ENCODE data around the gene BAIAP2.

The BAIAP2 gene

GRCh38 chr17:81125573-81126081 is 90.7 kb downstream of the BAIAP2 start:
- DNase-seq (ENCODE audit: low spot score), result no peak

GRCh38 chr17:81126281-81127132 is 91.6 kb downstream of the BAIAP2 start:
- DNase-seq (ENCODE audit: low spot score), result no peak

GRCh38 chr17:81127133-81127455 is 92.1 kb downstream of the BAIAP2 start:
- no peak for DNase-seq (ENCODE audit: low spot score)

DNA sequence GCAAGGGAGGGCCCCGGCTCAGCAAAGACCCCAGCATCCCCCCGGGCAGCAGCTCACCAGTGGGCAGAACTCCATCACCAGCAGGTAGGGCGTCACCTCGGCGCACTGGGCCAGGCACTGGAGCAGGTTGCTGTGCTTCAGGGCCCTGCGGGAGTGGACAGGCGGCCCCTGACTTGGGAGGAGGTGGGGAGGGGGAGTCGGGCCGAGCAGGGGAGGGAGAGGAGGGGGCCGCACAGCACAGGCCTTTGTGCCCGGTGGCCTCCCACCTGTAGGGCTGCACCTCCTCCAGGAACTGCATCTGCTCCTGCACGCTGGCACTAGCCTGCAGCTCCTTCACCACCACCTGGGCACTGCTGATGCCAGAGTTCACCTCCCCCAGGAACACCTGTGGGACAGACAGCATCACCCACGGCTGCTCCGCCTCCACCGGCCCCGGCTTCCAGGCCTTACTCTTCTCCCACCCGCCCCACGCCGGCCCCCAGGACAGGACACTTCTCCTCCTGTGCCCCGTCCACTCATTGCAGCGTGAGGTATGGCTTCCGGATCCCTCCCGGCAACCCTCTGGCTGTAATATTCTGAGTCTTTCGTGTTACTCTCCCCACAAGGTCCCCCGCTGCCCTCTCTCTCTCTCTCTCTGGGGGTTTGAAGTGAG is 92.7 kb downstream of the BAIAP2 start:
- DNase-seq (ENCODE audit: low spot score), result no peak

GRCh38 chr17:81128338-81128737 is 93.4 kb downstream of the BAIAP2 start:
- DNase-seq (ENCODE audit: low spot score), result no peak

GRCh38 chr17:81128774-81129173 is 93.8 kb downstream of the BAIAP2 start:
- DNase-seq (ENCODE audit: low spot score), result no peak

GRCh38 chr17:81129289-81129688 is 94.3 kb downstream of the BAIAP2 start:
- DNase-seq (ENCODE audit: low spot score), result no peak

DNA sequence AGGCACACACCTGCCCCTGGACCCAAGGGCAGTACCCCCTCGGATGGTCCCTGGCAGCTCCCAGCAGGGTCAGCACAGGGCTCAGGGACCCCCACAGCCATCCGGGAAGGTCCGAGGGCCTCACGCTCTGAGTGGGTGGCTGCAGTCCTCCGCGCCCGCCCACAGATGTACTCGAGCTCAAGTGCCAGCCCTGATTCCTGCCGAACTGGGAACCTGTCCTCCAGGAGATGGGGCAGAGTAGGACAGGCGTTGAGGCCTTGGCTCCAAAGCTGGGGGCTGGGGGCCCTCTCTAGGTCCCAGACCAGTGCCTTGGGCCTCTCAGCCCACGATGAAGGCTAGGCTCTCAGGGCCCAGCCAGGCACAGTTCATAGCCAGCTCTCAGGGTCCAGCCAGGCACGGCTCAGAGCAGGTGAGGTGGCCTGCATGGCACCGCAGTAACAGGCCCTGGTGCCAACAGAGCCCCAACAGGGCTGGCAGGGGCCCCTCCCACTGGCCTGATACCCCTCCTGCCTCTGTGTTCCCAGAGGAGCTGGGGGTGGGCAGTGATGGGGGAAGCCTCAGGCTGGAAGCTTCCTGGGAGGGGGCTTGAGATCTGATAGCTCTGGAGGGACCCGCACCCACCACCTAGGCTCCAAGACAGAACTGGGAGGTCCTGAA is 94.9 kb downstream of the BAIAP2 start:
- no peak for DNase-seq (ENCODE audit: low spot score)

DNA sequence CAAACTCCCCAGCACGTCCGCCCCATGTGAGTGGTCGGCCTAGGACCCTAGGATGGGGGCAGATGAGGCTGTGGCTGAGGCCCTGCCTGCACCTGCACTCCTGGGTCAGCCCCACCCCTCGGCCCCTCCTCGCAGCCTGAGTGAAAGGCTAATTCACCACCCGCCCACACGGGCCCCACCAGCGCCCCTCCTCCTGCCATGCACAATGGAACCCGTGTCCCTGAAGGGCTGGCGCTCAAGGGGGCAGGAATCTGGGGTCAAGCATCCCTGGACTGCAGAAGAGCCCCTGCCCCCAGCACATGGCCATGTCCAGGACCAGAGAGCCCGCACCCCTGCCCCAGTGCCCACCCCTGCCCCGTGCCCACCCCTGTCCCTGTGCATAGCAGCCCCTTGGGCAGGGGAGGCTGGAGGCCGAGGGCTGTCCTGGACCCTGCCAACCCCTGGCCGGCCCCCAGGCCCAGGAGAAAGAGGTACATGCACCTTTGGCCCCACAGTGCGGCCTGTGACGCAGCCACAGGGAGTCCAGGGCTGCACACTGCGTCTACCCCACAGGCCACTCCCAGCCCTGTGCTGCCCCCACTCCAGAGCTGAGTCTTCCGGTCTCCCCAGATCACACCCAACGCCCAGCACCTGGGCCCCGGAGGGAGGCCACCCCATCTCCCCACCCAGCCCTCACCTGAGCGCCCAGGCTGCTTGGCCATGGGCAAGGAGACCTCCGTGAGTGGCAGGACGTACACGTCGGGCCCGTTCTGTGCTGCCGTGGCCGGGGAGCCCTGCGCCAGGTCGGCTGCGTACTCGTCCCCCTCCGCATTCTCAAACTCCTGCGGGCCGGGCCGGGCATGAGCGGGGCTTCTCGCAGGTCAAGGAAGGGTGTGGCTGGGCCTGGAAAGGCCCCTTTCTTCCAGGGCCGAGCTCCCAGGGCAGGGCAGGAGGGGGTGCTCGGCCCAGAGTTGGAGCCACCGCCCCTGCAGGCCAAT is 95.7 kb downstream of the BAIAP2 start:
- DNase-seq (ENCODE audit: low spot score), result no peak

GRCh38 chr17:81131486-81132196 is 96.7 kb downstream of the BAIAP2 start:
- no peak for DNase-seq (ENCODE audit: low spot score)

DNA sequence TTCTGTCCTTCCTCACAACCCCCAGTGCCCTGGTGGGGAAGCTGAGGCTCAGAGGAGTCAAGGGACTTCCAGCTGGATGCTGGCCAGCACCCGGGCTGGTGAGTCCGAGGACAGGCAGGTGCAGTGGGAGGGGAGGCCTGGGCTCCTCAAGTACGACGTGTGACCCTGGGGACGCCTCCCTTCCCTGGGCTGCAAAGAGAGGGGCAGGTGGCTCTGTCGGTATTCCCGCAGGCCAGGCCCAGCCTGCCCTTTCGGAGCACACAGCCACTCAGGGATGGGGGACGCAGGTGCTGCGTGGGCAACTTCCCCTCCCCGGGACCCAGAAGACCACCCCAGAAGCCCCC is 97.2 kb downstream of the BAIAP2 start:
- DNase-seq (ENCODE audit: low spot score), result no peak

GRCh38 chr17:81132770-81133723 is 98.1 kb downstream of the BAIAP2 start:
- no peak for DNase-seq (ENCODE audit: low spot score)

- no peak for DNase-seq (ENCODE audit: low spot score)
These were observed 99.3 kb downstream of the BAIAP2 start for GRCh38 chr17:81134064-81134781.

- DNase-seq (ENCODE audit: low spot score), result no peak
These were observed 100.7 kb downstream of the BAIAP2 start for GRCh38 chr17:81135505-81136278.

- DNase-seq (ENCODE audit: low spot score), result no peak
These were observed 101.4 kb downstream of the BAIAP2 start for GRCh38 chr17:81136366-81136765.

DNA sequence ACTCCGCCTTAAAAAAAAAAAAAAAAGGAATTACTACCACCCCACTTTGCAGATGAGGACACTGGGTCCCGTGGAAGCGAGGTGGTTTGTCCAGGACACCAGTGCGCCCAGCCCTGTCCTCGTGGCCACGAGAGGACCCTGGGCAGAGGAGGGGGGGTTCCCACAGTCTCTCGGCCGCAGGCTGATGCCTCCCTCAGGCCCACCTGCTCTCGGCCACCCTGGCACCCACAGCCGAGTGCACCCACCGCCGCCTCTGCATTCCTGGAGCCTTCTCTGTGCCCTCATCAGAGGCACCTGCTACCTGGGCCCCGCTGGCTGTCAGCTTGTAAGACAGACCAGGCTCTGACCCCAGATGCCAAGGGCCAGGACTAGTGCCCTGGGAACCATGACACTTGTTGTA is 102.3 kb downstream of the BAIAP2 start:
- no peak for DNase-seq (ENCODE audit: low spot score)

DNA sequence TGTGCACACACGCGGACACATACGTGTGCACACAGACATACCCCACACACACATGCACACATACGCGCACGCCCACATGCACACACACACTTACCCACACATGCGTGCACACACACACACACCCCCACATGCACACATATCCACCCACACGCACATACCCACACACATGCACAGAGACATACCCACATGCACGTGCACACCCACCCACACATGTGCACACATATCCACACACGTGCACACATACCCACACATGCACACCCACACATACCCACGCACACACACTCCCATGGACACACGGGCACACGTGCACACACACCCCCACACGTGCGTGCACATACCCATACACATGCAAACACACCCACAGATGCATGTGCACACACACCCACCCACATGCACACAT is 103.1 kb downstream of the BAIAP2 start:
- DNase-seq (ENCODE audit: low spot score), result no peak

DNA sequence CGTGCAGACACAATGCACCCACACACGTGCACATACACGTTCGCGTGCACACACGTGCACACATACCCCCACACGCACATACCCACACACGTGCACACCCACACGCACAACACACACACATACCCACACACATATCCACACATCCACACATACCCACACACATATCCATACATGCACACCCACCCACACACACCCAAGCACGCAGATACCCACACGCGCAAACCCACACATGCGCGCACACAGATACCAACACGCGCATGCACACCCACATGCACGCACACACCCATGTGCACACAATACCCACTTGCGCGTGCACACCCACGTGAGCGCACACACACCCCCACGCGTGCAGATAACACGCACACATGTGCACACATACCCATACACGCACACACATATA is 103.5 kb downstream of the BAIAP2 start:
- no peak for DNase-seq (ENCODE audit: low spot score)

GRCh38 chr17:81139428-81139827 is 104.5 kb downstream of the BAIAP2 start:
- DNase-seq (ENCODE audit: low spot score), result no peak
